ENCODE results near the gene CEP112. TPM values are rescaled to one million over a fixed set of nuclear protein-coding genes. Genes with fewer than 3 reads are reported as not detected.

Gene CEP112
- total RNA-seq, 1 donor from 2014 or later, result 14.5 TPM

DNA sequence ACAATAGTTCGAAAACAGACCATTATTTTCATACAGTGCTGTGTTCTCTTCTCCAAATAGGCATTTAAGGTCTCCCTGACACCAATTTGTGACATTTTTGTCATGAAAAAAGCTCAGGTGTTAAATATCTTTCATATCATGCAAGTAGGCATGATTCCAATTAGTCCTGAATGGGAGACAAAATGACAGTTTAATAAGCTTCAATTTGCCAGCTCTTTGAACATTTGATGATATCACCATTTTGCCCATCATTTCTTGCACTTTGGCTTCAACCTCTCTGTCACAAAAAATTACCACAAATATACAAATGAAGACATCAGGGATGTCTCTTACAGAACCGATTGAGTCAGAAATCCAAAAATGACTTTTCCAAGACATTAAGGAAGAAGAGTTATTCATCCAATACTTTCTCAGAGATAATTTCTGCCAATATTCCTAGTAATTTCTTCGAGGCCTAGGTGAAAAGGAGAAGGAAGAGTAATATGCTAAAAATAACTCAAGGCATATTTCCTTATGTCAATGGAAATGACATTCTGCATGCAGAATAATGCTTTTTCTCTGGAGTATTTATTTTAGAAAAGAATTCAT lies 298.1 kb downstream of the CEP112 start:
- Histone ChIP-seq H3K27ac (replicated peaks) (no peak overlapping the region), H3K4me1 (no peaks in the 10 kb centered on the region), H3K36me3 (no peaks in the 10 kb centered on the region), H3K9me3 (replicated peaks) (no peaks in the 10 kb centered on the region), H3K27me3 (ENCODE audit: low read depth) (no peaks in the 10 kb centered on the region), H3K4me3 (no peak overlapping the region)
- DNase-seq, result no peak
- TF ChIP-seq, protein P1, sequence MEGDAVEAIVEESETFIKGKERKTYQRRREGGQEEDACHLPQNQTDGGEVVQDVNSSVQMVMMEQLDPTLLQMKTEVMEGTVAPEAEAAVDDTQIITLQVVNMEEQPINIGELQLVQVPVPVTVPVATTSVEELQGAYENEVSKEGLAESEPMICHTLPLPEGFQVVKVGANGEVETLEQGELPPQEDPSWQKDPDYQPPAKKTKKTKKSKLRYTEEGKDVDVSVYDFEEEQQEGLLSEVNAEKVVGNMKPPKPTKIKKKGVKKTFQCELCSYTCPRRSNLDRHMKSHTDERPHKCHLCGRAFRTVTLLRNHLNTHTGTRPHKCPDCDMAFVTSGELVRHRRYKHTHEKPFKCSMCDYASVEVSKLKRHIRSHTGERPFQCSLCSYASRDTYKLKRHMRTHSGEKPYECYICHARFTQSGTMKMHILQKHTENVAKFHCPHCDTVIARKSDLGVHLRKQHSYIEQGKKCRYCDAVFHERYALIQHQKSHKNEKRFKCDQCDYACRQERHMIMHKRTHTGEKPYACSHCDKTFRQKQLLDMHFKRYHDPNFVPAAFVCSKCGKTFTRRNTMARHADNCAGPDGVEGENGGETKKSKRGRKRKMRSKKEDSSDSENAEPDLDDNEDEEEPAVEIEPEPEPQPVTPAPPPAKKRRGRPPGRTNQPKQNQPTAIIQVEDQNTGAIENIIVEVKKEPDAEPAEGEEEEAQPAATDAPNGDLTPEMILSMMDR (IDR thresholded peaks at IDR 0.05; ENCODE audit: borderline replicate concordance), result no peak
- intact Hi-C loops (cut with micrococcal nuclease), result no loop called here

DNA sequence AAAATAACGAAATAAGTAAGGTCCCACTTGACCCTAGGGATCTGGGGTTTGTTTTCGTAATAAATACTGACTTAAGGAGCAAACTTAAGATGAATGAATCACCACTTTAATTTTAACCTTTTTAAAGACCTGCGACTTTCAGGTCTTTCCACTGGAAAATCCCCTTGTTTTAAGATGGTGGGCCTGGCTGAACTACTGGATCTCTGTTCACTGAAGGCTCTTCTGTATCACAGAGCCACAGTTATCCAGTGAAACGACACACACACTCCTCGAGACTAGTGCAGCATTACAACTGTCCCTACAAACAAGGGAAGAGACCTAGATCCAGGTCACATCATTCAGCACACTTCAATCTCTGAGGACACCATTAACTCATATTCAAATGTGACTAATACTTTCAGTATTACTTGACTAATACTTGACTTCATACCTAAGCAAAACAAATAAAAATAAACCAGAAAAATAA lies 299.0 kb downstream of the CEP112 start:
- Histone ChIP-seq H3K27ac (replicated peaks) (no peak overlapping the region), H3K36me3 (no peaks in the 10 kb centered on the region), H3K27me3 (ENCODE audit: low read depth) (no peaks in the 10 kb centered on the region), H3K4me1 (no peaks in the 10 kb centered on the region), H3K9me3 (replicated peaks) (no peaks in the 10 kb centered on the region), H3K4me3 (no peak overlapping the region)
- intact Hi-C loops (cut with micrococcal nuclease), result no loop called here
- TF ChIP-seq, protein P1 (IDR thresholded peaks at IDR 0.05; ENCODE audit: borderline replicate concordance), result no peak
- no peak for DNase-seq

DNA sequence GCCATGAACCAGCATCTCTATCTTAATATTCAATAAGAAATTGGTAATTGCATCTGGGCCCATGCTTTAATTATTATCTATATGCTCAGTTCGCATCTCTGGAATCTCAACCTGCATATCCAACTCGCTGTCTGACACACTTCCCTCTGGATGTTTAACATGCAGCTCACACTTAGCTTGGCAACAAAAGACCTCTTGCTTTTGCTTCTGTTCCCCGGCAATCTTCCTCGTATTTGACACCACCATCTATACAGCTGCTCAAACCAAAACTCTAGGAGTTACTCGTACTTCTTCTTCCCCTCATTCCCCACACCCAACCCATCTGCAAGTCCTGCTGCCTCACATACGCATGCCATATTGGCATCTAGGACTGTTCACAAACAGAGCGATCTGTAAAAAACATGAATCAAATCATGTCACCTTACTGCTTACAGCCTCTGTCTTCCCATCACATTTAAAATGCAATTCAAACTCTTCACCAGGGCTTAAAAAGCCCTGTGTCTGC lies 300.6 kb downstream of the CEP112 start:
- no peaks in the 10 kb centered on the region for H3K36me3 ChIP-seq
- DNase-seq, result no peak
- intact Hi-C loops (cut with micrococcal nuclease), result no loop called here
- TF ChIP-seq, protein P1 (IDR thresholded peaks at IDR 0.05; ENCODE audit: borderline replicate concordance), result no peak
- no peaks in the 10 kb centered on the region for H3K27me3 ChIP-seq (ENCODE audit: low read depth)
- H3K9me3 ChIP-seq (replicated peaks), result no peaks in the 10 kb centered on the region
- H3K27ac ChIP-seq (replicated peaks), result no peak overlapping the region
- no peaks in the 10 kb centered on the region for H3K4me1 ChIP-seq
- H3K4me3 ChIP-seq, result no peak overlapping the region

DNA sequence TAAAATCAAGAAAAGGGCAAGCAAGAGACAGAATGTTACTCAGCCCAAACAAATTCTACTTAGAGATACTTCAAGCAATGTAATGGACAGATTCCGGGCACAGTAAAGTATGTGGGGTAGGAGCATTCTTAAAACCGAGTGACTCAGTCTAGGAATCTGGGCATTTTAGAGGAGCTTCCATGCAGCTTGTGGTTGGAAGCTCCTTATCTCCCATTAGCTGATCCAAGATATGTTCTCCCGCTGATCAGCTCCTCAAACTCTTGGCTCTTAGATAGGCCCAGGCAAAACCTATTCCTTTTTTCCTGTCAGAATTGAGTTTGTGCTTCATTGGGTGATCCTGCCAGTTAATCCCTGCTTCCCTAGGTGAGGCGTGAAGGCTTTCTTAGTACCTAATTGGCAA lies 303.3 kb downstream of the CEP112 start:
- H3K9me3 ChIP-seq (replicated peaks), result no peaks in the 10 kb centered on the region
- H3K4me1 ChIP-seq, result no peaks in the 10 kb centered on the region
- H3K36me3 ChIP-seq, result no peaks in the 10 kb centered on the region
- H3K27ac ChIP-seq (replicated peaks), result no peak overlapping the region
- DNase-seq, result no peak
- no peak overlapping the region for H3K4me3 ChIP-seq
- TF ChIP-seq, protein P1 (IDR thresholded peaks at IDR 0.05; ENCODE audit: borderline replicate concordance), result no peak
- no peaks in the 10 kb centered on the region for H3K27me3 ChIP-seq (ENCODE audit: low read depth)
- intact Hi-C loops (cut with micrococcal nuclease), result no loop called here

DNA sequence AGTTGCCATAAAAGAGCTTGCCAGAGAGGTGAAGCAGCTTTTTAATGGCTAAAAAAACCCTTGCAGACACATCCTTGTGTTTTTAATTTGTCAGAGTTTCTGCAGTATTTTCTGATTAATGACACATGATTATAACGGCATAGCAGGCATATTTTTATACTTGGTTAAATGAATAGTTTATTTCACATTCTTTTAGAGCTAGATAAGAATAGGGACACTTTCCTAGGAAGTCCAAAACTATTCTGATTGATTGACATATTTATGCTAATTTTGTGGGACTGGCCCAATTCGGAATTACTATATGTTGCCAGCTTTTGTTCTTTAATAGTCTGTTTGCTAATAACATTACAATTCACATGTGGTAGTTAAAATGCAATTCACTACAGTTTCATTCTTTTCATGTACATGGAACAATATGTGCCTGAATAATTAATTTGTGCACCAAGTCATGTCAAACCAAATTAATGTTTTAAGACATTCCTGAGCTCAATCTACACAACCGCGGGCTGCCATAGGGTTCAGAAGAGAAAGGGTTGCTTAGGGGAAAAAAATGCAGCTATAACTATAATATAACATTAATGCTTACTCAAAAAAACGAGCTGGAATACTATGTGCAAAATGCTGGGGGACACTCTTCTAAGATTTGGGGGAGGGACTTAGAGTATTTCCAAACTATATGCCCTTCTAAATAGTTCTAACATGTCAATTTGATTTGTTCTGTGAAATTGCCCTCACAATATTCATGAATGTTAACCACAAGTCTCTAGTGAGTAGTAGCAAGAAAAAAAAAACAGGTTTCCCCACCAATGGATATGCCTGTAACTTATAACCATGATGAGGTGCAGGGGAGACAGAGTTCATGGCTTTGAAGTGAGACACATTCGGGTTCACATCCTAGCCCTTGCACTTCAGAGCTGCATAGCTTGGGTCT lies 305.4 kb downstream of the CEP112 start:
- TF ChIP-seq, protein P1 (IDR thresholded peaks at IDR 0.05; ENCODE audit: borderline replicate concordance), result no peak
- no peak for DNase-seq
- Histone ChIP-seq H3K4me3 (no peak overlapping the region), H3K27ac (replicated peaks) (no peak overlapping the region), H3K9me3 (replicated peaks) (no peaks in the 10 kb centered on the region), H3K4me1 (no peaks in the 10 kb centered on the region), H3K36me3 (no peaks in the 10 kb centered on the region), H3K27me3 (ENCODE audit: low read depth) (no peaks in the 10 kb centered on the region)
- intact Hi-C loops (cut with micrococcal nuclease), result no loop called here
